MCF 10A (cell line): ENCODE measurements around the gene SNTA1. TPM values are rescaled to one million over a fixed set of nuclear protein-coding genes. Genes with fewer than 3 reads are reported as not detected.
"Not testable (repeated sequence)": the region's sequence is repeated elsewhere in the genome, so short reads cannot be mapped to it uniquely, and the experiment has no call there.

Source experiments
- BruUV-seq: library from RNA; stranded (reverse); fragments of 400-500 nt; replicated peaks from 2 replicates; lab custom pipeline; 2021; lab: Mats Ljungman, UMichigan
- CTCF ChIA-PET: fragments of 300-600 bp; sonication (Branson Sonifier 250); formaldehyde crosslinking; extraction: SDS; loops from one replicate; lab custom pipeline; 2021; ENCODE audit warnings: antibody characterized with exemption, inconsistent platforms; lab: Yijun Ruan, JAX
- POLR2A ChIA-PET: fragments of 300-600, 350-650 bp; sonication (Branson Sonifier 250); formaldehyde crosslinking; extraction: SDS; loops from one replicate; lab custom pipeline; 2020; ENCODE audit warnings: antibody characterized with exemption, inconsistent platforms; lab: Yijun Ruan, JAX
- DNase-seq: peaks from one replicate; pipeline ENCODE4 v3.0.0-alpha.2; 2018; ENCODE audit not compliant: unreplicated experiment
- H3K27ac Mint-ChIP-seq: one replicate; pipeline ENCODE4 v1.8.0; 2022; ENCODE audit warnings: mild to moderate bottlenecking, low read depth, mixed read lengths; ENCODE audit not compliant: unreplicated experiment
- H3K27me3 Mint-ChIP-seq: one replicate; pipeline ENCODE4 v1.8.0; 2022; ENCODE audit warnings: mixed read lengths; ENCODE audit not compliant: insufficient read depth, unreplicated experiment
- H3K36me3 Mint-ChIP-seq: one replicate; pipeline ENCODE4 v1.8.0; 2022; ENCODE audit warnings: mild to moderate bottlenecking, moderate library complexity, mixed read lengths; ENCODE audit not compliant: insufficient read depth, unreplicated experiment
- H3K4me1 Mint-ChIP-seq: one replicate; pipeline ENCODE4 v1.8.0; 2022; ENCODE audit warnings: mixed read lengths; ENCODE audit not compliant: insufficient read depth, unreplicated experiment
- H3K4me3 Mint-ChIP-seq: one replicate; pipeline ENCODE4 v1.8.0; 2022; ENCODE audit warnings: mild to moderate bottlenecking, moderate library complexity, mixed read lengths; ENCODE audit not compliant: unreplicated experiment
- H3K9me3 Mint-ChIP-seq: one replicate; pipeline ENCODE4 v1.8.0; 2022; ENCODE audit warnings: mixed read lengths; ENCODE audit not compliant: unreplicated experiment
- CTCF ChIP-seq: fragments of 200-600 bp; IDR thresholded peaks from one replicate; pipeline ENCODE4 v1.8.0; 2022; ENCODE audit warnings: antibody characterized with exemption, mild to moderate bottlenecking; ENCODE audit not compliant: unreplicated experiment
- intact Hi-C: fragments of 100-400 bp; cut with micrococcal nuclease; formaldehyde crosslinking; loops from 2 replicates; pipeline ENCODE4 v1.14.1; 2022
- total RNA-seq: library from RNA; stranded (reverse); gene quantifications from 2 replicates; pipeline ENCODE4 v1.2.3, GENCODE V29; 2022

The SNTA1 gene
- total RNA-seq, 1 experiment from 2014 or later = 1.4 TPM

GRCh38 chr20:33391722-33392415 lies 51.7 kb downstream of the SNTA1 start:
- TF ChIP-seq CTCF = no peak
- H3K27ac Mint-ChIP-seq = no peak overlapping the region
- CTCF ChIA-PET = no interaction called here
- POLR2A ChIA-PET = interaction anchor here (0.6 to 1.9 kb wide), 4 partner anchors 8 to 15 kb away, joined by 4 to 5 read pairs (median 4); partner anchors contain the start of gene CDK5RAP1
- H3K36me3 Mint-ChIP-seq = peaks cover 78% of the 10 kb centered on the region
- no TSS peak for BruUV-seq
- intact Hi-C loops = no loop called here
- peaks cover 7% of the 10 kb centered on the region for H3K4me1 Mint-ChIP-seq
- no peak overlapping the region for H3K4me3 Mint-ChIP-seq
- H3K27me3 Mint-ChIP-seq = no peaks in the 10 kb centered on the region
- no peak for DNase-seq
- no peaks in the 10 kb centered on the region for H3K9me3 Mint-ChIP-seq

- DNase-seq, POLR2A ChIA-PET, H3K27me3 Mint-ChIP-seq, BruUV-seq, CTCF ChIA-PET, intact Hi-C loops, H3K9me3 Mint-ChIP-seq, H3K4me1 Mint-ChIP-seq, H3K27ac Mint-ChIP-seq, H3K4me3 Mint-ChIP-seq: not testable (repeated sequence)
- H3K36me3 Mint-ChIP-seq = peaks cover 69% of the 10 kb centered on the region
These were observed 54.2 kb downstream of the SNTA1 start for GRCh38 chr20:33389326-33389725.

- peaks cover 7% of the 10 kb centered on the region for H3K4me1 Mint-ChIP-seq
- no peaks in the 10 kb centered on the region for H3K9me3 Mint-ChIP-seq
- DNase-seq = no peak
- CTCF ChIA-PET = no interaction called here
- H3K4me3 Mint-ChIP-seq = no peak overlapping the region
- TF ChIP-seq CTCF = no peak
- H3K36me3 Mint-ChIP-seq = peaks cover 63% of the 10 kb centered on the region
- no peak overlapping the region for H3K27ac Mint-ChIP-seq
- BruUV-seq = no TSS peak
- POLR2A ChIA-PET = interaction anchor here (2.1 kb wide), 1 partner anchor 13 kb away, joined by 8 read pairs; the partner anchor contains the start of gene CDK5RAP1
- intact Hi-C loops = no loop called here
- no peaks in the 10 kb centered on the region for H3K27me3 Mint-ChIP-seq
These were observed 55.3 kb downstream of the SNTA1 start for GRCh38 chr20:33388268-33388667.

GRCh38 chr20:33387177-33387576 lies 56.4 kb downstream of the SNTA1 start:
- peak; percentile 70 for DNase-seq
- intact Hi-C loops = no loop called here
- no peak overlapping the region for H3K27ac Mint-ChIP-seq

More at GRCh38 chr20:33387177-33387576, 56.4 kb downstream of the SNTA1 start:
- peaks cover 7% of the 10 kb centered on the region for H3K4me1 Mint-ChIP-seq
- no peaks in the 10 kb centered on the region for H3K27me3 Mint-ChIP-seq
- H3K9me3 Mint-ChIP-seq = no peaks in the 10 kb centered on the region
- ChIA-PET POLR2A (interaction anchor here (0.6 to 2.1 kb wide), 5 partner anchors 9 to 725 kb away, joined by 3 to 8 read pairs (median 5); partner anchors contain the start of genes CDK5RAP1 and EIF2S2), CTCF (interaction anchor here (0.6 to 0.8 kb wide), 4 partner anchors 10 to 928 kb away, joined by 3 to 6 read pairs (median 4); no protein-coding TSS in a partner anchor)
- no peak for TF ChIP-seq CTCF
- no TSS peak for BruUV-seq
- no peak overlapping the region for H3K4me3 Mint-ChIP-seq
- peaks cover 59% of the 10 kb centered on the region for H3K36me3 Mint-ChIP-seq
